Measurements from ENCODE around the gene KCTD21.

DNA sequence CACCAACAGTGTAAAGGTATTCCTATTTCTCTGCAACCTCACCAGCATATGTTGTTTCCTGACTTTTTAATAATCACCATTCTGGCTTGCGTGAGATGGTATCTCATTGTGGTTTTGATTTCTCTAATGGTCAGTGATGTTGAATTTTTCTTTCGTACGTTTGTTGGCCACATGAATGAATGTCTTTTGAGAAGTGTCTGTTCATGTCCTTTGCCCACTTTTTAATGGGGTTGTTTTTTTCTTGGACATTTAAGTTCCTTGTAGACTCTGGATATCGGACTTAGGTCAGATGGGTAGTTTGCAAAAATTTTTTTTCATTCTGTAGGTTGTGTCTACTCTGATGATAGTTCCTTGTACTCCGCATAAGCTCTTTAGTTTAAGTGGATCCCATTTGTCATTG lies 23.1 kb upstream of the KCTD21 start:
- TF ChIP-seq POLR2A (IDR thresholded peaks at IDR 0.05) (no peak), EP300 (IDR thresholded peaks at IDR 0.05) (no peak)
- TF ChIP-seq, protein P1, sequence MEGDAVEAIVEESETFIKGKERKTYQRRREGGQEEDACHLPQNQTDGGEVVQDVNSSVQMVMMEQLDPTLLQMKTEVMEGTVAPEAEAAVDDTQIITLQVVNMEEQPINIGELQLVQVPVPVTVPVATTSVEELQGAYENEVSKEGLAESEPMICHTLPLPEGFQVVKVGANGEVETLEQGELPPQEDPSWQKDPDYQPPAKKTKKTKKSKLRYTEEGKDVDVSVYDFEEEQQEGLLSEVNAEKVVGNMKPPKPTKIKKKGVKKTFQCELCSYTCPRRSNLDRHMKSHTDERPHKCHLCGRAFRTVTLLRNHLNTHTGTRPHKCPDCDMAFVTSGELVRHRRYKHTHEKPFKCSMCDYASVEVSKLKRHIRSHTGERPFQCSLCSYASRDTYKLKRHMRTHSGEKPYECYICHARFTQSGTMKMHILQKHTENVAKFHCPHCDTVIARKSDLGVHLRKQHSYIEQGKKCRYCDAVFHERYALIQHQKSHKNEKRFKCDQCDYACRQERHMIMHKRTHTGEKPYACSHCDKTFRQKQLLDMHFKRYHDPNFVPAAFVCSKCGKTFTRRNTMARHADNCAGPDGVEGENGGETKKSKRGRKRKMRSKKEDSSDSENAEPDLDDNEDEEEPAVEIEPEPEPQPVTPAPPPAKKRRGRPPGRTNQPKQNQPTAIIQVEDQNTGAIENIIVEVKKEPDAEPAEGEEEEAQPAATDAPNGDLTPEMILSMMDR (IDR thresholded peaks at IDR 0.05) = no peak

All from tibial nerve (tissue), 4 donors.